ENCODE data around the gene ABCF1.

- TF ChIP-seq CTCF (IDR thresholded peaks at IDR 0.05) = no peak
- no peak for TF ChIP-seq POLR2A (IDR thresholded peaks at IDR 0.05)
Observed at GRCh38 chr6:30564114-30564513, 7.1 kb upstream of the ABCF1 start.

Measured in uterus (tissue), 2 donors.